HG02870 (cell line): ENCODE data around the gene TCF7L2.

Experiments used
- ATAC-seq: cut with Tn5 transposase; IDR thresholded peaks from one replicate; pipeline ENCODE4 v1.9.1; 2021; ENCODE audit warnings: mild to moderate bottlenecking, moderate library complexity; ENCODE audit not compliant: unreplicated experiment

The TCF7L2 gene

DNA sequence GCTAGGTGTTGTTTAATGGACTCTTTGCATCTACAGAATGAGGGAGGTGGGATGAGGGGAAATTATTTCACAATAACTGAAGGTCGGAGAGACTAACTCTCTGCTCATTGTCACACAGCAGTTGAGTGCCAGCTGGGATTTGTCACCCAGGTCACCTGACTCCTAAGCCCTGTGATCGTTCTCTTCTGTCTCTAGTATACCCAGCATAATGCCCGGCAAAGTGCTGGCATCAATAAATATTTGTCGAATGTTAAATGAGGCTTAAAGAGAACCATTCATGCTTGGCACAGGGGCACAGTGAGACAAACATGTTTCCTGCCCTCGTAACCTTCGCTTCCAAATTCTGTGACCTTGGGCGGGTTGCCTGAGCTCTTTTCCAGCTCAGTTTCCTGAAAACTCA lies 70.8 kb downstream of the TCF7L2 start:
- no peak for ATAC-seq

DNA sequence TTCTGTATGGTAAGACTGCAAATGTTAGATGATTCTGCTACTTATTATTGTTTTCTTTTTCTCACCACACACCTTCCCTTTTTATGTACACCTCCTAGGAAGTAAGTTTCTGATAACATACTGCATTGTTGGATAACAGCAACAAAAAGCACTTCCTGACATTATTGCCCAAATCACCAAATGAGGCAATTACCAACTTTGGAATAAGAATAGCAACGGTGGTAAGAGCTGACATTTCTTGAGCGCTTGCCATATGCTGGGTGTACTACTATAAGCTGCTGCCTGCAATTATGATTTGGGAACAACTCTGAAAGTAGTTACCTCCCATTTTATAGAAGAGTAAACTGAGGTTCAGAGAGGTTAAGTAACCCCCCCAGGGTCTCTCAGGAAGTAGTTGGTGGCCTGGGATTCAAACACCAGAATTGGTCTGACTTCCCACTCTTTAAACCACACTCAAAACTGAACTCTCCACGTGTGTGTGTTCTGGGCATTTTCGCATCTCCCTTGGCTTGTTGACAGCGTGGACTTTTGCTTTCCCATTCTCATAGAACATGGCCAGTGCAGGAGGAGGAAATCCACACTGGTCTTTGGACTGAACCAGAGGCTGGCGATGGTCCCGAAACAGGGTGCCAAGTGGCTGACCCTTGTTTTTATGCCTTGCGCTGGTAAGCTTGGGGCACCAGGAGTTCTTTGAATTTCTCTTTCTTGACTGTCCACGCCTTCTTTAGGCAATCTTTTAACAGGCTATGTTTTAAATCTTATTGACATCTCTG lies 71.4 kb downstream of the TCF7L2 start:
- ATAC-seq: no peak

DNA sequence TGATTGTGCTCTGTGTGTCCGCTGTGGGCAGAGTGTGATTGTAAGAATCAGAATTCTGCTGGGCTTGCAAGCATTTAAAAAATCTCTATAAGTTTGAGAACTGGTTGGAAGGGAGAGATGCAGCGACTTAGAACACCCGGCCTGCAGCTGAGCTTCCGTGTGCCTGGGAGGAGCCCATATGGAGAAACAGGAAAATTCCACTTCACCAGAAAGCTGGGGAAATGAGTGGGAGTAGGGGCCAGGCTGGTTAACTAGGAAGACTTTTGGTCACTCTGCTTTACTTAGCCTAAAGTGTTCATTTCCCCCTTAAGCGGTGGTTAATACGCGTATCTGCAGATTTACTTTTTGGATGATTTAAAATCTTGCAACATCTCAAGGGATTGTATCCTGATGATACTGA lies 72.2 kb downstream of the TCF7L2 start:
- ATAC-seq: no peak

DNA sequence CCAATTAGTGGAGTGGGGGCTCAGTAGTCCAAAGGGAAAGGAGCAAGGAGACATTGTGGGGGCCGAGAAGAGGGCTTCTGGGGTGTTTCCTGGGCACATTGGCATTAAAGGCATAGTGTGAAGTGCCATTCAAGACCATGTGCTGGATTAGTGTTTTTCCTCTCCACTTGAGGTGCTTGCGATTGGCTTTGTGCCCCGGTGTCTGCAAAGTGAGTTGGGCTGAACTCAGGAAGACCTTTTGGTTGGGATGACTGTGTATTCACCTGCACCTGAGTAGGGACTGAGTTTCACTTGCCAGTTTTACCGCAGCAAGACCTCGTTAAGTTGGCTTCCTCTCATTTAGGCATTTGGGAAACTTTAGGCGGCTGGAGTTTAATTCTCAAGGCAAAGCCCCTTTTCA lies 73.0 kb downstream of the TCF7L2 start:
- ATAC-seq: no peak

DNA sequence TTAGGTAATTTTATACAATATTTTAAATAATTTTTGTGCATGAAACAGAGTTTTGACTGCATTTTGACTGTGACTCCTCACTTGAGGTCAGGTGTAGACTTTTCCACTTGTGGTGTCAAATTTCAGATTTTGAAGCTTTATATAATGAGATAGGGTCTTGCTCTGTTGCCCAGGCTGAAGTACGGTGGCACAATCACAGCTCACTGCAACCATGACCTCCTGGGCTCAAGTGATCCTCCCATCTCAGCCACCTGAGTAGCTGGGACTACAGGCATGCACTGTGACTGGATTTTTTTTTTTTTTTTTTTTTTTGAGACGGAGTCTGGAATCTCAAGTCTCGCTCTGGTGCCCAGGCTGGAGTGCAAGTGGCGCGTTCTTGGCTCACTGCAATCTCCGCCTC lies 74.9 kb downstream of the TCF7L2 start:
- ATAC-seq: no peak

DNA sequence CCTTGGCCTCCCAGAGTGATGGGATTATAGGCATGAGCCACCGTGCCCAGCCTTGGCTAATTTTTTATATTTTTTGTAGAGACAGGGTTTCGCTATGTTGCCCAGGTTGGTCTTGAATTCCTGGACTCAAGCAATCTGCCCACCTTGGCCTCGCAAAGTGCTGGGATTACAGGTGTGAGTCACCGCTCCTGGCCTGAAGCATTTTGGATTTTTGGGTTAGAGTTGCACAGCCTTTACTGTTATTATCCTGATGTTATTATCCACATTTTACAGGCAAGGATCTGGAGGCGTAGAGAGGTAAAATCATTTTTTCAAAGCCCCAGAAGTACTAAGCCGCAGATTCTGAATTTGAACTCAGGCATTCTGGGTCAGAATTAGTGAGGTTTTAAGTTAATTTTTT lies 75.4 kb downstream of the TCF7L2 start:
- ATAC-seq: no peak

DNA sequence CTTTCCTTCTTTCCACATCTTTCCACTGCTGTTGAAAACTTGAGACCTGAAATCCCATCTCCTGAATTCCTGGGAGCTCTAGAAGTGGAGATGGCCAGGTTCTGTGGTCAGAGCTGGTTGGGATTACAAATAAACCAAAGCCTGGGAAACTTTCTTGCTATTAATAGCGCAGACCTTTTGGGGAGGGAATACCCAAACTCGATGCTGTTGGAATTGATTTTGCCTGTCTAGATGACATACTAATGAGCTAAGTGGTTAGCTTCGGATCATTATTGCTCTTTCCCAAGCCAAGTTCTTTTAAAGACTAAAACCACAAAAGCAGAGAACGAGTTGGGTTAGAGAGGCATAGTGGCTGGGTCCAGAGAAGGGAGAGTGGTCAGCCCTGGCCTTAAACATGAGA lies 76.6 kb downstream of the TCF7L2 start:
- no peak for ATAC-seq

DNA sequence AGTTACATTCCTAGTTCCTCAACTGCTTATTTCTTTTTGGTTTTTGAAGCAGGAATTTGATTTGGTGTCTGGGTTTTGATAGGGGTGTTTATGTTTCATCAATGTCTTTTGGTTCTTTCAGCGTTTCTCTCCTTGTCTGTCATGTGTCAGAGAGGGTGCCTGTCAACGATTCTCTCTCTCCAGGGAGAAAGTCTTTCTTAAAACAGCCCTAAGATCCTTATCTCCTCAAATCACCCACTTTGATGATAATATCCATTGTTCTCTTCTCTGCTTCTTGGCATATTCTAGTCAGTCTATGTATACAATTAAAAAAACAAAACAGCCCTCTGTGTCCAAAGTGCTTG lies 77.2 kb downstream of the TCF7L2 start:
- ATAC-seq: no peak

DNA sequence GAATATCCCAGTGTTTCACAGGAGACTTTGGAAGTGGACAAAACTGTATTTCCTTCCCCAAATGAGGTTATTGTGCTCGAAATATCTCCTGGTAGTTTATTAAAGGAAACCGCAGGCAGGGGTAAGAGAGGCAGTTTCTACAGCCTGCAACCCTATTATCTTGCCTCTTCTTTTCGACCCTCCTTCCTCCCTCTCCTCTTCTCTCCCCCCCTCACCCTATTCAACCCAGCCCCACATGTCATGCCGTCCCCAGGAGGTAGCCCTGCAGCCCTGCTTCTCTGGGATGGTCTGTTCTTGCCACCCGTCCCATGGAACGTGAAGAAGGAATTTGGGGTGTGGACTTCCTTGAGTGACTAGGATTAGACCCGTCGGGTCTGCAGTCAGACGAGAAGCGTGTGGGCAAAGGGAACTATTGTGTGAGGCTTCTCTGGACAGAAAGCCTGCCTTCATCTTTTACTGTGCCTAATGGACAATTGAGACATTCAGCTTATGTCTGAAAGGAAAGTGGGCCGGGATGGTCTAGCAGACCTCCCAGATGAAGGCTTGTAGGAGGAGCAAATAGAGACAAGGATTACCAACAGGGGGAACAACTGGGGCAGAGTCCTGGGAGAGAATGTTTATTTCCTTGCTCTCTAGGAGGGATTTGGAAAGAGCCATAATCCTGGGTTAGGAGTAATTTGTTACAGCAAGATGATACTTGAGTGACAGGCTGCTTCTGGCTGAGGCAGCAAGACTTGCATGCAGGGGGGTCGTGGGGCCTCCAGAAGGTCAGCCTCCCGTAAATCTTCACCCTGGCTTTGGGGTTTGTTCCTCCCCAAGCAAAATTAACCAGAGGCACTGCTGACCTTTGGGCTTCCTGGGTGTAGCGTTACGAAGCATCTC lies 77.8 kb downstream of the TCF7L2 start:
- ATAC-seq: no peak

DNA sequence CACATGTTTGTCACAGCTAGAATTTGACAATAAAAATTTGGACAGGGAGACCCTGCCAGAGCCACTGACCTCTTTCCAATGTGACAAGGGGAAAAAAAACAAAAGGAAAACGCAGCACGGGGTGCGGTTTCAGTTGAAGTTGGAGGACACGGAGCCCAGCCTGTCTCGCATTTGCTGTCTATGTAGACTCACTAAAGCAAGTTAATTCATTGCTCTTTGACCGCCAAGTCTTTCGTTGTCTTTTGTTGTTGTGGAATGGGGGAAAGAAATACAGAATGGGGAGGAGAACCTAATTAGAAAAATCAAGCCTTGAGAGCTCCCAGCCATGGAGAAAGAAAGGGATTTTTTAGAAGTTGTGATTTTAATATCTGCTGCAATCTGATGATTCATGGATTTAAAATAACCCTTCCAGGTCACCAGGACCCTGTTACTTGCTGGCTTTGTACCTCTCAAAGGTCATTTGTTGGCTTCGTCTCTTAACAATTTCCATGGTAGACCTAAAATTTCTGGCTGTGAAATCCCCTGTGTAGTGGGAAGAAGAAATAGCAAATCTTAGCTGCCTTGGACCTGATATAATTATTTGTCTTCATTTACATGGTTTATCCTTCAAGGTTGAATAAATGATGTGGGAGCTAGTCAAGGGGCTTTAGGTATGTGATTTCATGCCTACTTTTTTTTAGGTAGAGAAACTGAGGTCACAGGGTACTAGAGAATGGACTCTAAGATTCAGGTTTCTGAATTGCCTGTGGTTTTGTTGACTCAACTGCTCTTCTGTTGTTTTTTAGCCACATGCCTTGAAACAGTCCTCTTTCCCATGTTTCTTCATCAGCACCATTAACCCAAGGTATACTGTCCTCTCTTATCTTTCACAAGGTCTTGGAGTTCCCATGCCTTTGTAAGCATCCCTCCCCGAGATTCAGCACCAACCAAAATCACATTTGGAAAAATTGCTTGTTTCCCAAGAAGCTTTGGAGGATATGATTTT lies 78.7 kb downstream of the TCF7L2 start:
- ATAC-seq: no peak

DNA sequence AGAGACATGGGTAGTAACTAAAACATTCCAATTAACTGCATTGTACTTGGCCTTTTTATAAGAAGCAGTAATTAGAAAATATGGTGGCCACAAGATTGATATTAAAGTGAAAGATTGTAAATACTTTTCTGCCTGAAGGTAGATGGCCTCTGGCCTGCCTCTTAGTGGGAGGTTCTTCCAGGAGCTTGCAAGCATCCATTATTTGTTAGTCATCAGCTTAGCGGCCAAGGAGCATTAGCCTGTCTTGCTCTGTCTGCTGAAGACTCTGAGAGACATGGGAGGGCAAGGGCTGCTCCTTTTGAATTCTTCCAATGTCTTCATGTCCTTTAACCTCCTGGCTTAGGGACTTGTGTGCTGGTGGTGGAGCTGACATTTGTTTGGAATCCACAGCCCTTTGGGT lies 80.4 kb downstream of the TCF7L2 start:
- ATAC-seq: no peak

DNA sequence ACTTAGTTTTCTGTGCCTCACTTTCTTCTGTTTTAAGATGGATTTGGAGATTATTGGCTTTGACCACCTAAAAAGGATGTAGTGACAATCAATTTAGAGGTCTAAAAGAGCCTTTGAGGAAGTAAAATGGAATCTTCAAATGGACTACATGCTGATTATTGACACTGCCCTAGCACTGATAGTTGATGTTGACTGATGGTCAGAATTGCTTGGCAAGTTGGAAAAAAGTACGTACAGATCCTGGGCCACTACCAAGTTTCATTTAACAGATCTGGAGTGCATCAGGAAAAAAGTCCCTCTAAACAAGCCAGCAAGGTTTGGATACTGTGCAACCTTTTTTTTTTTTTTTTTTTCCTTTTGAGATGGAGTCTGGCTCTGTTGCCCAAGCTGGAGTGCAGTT lies 81.1 kb downstream of the TCF7L2 start:
- no peak for ATAC-seq

DNA sequence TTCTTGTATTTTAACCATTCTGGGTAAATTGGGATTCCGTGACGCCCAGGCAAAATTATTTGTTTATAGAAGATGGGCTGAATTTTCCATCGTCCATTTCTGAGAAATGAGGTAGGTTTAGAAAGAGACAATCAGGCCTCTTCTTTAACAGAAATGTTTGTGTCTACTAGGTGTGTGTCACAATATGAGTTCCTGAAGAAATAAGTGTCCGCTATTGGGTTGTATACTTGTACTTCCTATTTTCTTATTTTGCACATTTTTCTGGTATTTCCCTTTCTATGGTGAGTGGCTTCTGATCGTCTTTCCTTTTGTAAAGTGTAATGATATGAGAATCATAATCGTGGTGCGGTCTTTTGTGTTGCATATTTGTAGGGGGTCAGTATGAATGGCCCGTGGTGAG lies 83.9 kb downstream of the TCF7L2 start:
- ATAC-seq: no peak

DNA sequence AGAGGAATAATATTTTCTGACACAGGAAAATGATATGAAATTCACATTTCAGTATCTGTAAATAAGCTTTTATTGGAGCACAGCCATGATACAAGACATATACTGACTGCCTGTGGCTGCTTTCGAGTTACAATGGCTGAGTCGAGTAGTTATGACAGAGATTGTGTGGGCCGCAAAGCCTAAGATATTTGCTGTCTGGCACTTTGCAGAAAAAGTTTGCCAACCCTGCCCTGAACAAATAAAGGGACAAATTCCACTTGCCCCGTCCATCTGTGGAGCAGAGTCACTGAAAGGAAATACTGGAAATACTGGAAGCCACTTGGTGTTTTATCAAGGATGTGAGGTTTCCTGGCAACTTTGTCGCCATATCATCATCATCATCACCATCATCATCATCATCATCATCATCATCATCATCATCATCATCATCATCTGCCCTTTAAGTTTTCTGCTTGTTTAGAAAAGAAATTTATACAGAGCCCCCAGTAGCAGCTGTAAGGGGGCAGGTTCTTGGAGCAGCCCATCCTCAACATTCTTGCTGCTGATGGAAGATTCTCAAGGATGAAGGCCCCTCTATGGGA lies 85.8 kb downstream of the TCF7L2 start:
- ATAC-seq: no peak

DNA sequence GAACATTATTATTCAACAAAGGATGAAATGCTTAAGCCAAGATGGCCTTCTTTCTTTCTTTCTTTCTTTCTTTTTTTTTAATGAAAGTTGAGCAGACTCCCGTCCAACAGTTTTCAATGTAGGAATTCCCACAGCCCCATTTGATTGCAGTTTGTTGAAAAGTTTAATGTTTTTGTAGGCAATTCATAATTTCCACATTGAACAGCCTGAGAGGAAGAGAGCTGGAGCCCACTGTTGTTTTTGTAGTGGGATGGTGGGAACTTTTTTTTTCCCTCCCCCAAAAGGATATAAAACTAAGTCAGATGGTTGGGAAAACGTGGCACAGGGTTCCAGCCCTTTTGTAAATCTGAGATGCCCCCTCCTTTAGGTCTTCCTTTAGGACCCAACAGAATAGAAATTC lies 86.6 kb downstream of the TCF7L2 start:
- ATAC-seq: no peak

DNA sequence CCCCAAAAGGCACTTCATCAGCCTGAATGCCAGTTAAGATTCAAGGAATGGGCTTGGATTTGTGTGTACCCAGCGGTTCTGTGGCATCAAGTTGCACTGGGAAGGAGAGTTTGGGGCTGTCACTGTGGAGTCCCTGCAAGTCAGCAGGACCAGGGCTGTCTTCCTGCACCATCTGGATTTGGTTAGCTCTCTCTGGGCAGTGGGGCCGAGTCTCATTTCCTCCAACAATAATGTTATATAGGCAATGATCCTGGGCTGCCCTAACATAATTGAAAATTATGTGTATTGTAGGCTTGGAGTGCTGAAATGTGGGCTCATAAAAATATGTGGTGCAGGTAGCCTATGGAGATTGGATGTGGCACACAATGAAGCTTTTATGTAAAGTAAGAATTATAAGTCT lies 87.2 kb downstream of the TCF7L2 start:
- no peak for ATAC-seq

DNA sequence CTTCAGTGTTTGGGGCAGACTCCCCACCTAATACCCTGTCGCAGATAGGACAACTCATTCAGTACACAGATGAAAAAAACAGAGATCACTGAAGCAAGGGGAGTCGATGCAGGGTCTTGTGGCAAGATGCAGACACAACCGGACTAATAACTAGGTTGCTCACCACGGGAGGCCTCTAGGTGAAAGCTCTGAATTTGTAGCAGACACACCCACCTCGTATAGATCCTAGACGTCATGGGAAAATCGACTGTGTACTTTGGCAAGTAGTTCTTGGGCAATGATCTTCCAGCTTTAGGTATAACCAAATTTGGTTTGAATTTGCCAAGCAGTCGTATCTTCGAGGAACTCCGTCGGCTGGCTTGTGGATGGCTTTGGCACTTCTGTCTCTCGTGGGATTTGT lies 88.1 kb downstream of the TCF7L2 start:
- no peak for ATAC-seq

DNA sequence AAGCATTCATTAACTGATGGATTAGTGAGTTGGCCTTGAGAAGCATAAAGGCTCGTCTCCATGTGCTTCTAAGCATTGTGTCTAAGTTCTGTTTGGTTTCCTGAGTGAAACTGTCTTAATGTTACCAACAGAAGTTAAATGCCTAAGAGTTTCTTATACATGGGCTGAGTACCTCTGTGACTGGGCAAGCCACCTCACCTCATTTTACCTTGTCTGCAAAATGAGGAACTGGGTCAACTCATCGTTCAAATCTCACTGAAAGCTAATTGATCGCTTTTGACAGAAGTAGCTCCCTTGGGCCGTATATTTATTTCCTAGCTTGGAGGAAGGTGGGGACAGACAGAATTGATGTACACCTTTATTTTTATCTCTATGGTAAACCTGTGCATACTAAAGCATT lies 88.9 kb downstream of the TCF7L2 start:
- no peak for ATAC-seq

DNA sequence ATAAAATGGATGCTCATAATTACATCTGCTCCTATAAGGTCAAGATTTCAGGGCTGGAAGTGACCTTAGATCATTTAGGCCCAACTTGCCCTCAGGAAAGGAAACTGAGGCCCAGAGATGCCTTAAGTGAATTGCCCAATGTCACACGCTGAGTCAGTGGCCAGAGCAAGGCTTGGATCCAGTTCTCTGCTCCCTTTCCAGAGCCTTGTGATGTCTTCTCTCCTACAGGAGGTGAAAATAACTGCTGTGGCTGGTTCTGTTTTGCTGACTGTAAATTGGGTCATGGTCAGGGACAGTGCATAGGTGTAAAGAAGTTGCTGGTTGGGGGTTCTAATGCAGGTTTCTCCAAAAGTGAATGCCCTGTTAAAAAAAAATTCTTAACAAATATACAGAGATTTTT lies 91.3 kb downstream of the TCF7L2 start:
- no peak for ATAC-seq

DNA sequence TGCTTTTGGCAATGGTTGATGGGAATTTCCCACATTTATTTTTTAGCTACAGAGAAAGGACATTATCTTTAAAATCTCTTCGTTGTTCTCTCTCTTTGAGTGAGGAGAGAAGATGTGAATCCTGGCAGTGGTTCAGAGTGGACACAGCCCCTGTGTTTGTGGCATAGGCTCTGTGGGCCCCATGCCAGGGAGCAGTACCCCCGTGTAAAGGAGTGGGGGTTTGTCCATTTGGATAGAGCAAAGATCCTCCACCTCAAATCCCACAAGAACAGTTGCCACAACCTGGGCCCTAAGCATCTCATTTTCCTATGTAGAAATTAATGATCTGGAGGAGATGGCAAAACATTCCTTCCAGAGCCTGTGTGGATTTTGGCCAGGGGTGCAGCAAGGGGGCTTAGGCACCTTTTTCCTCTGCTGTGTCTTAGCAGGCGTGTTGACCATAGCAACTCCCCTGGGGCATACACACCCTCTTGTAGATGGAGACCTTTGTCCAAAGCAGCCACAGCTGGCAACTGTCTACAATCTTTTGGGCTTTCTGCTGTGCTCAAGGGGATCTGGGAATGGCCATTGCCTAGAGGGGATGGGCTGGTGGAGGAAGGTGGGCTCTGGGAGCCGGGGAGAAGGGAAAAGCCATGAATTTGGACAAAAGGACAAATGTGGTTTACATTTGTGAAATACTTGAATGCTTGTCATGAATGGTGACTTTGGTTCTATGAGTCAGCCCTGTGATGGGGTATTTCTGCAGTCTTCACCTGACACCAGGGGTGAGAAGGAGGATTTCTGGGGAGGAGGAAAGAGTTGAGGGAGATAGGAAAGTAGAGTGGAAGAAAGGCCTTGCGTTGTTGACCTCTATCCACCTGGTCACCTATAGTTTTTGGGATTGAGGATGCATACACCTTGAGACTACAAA lies 92.0 kb downstream of the TCF7L2 start:
- no peak for ATAC-seq
